OCI-LY1 (cell line): Measurements from ENCODE around the gene LAMC2.

ENCODE experiments used
- EZH2 ChIP-seq: fragments of 200-600 bp; sonication (generic), shearing (Covaris generic); IDR thresholded peaks from 2 replicates; pipeline ENCODE4 v1.8.0; 2017; ENCODE audit warnings: borderline replicate concordance, mixed run types, mild to moderate bottlenecking, antibody characterized with exemption, low read length, moderate library complexity, mixed read lengths
- TF ChIP-seq, protein P1 (sequence below): fragments of 200-600 bp; sonication (generic), shearing (Covaris generic); IDR thresholded peaks from 2 replicates; pipeline ENCODE4 v1.5.1; 2017; ENCODE audit warnings: mild to moderate bottlenecking, antibody characterized with exemption, low read length, moderate library complexity, mixed read lengths

DNA sequence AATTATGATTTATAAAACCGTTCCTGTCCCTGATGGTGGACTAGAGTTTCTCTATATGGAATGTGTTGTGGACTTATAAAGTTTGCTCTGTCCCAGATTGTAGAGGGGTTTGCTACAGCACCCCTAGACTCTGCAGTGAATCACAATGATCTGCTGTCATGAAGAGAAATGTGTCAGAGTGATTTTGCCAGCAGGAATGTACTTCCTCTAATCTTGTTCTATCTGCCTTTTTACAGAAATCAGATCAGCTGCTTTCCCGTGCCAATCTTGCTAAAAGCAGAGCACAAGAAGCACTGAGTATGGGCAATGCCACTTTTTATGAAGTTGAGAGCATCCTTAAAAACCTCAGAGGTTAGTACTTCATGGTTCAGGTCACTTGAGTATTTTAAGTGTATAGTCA is 52.0 kb downstream of the LAMC2 start:
- TF ChIP-seq, protein P1, sequence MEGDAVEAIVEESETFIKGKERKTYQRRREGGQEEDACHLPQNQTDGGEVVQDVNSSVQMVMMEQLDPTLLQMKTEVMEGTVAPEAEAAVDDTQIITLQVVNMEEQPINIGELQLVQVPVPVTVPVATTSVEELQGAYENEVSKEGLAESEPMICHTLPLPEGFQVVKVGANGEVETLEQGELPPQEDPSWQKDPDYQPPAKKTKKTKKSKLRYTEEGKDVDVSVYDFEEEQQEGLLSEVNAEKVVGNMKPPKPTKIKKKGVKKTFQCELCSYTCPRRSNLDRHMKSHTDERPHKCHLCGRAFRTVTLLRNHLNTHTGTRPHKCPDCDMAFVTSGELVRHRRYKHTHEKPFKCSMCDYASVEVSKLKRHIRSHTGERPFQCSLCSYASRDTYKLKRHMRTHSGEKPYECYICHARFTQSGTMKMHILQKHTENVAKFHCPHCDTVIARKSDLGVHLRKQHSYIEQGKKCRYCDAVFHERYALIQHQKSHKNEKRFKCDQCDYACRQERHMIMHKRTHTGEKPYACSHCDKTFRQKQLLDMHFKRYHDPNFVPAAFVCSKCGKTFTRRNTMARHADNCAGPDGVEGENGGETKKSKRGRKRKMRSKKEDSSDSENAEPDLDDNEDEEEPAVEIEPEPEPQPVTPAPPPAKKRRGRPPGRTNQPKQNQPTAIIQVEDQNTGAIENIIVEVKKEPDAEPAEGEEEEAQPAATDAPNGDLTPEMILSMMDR: no peak
- no peak for TF ChIP-seq EZH2
